ENCODE data around the gene TLX2.
A peak's percentile ranks its signal among the peaks of the same experiment; 100 is the strongest.

TLX2 gene

GRCh38 chr2:74534411-74534810 is 20.2 kb downstream of the TLX2 start:
- no peak for DNase-seq

GRCh38 chr2:74535440-74535965 is 21.3 kb downstream of the TLX2 start:
- DNase-seq = no peak

- no peak for DNase-seq
Observed at GRCh38 chr2:74536166-74536950, 22.1 kb downstream of the TLX2 start.

GRCh38 chr2:74537140-74537539 is 22.9 kb downstream of the TLX2 start:
- DNase-seq = no peak

- DNase-seq = no peak
Observed at GRCh38 chr2:74538881-74539339, 24.7 kb downstream of the TLX2 start.

GRCh38 chr2:74540291-74540690 is 26.0 kb downstream of the TLX2 start:
- DNase-seq = no peak

GRCh38 chr2:74542978-74543377 is 28.7 kb downstream of the TLX2 start:
- DNase-seq = no peak

- DNase-seq = no peak
Observed at GRCh38 chr2:74544634-74545033, 30.4 kb downstream of the TLX2 start.

- no peak for DNase-seq
Observed at GRCh38 chr2:74546004-74546403, 31.8 kb downstream of the TLX2 start.

- no peak for DNase-seq
Observed at GRCh38 chr2:74548285-74548899, 34.1 kb downstream of the TLX2 start.

- peak; percentile 50 for DNase-seq
Observed at GRCh38 chr2:74548900-74549826, 34.9 kb downstream of the TLX2 start.

- DNase-seq = no peak
Observed at GRCh38 chr2:74550231-74550630, 36.0 kb downstream of the TLX2 start.

- DNase-seq = no peak
Observed at GRCh38 chr2:74551530-74551929, 37.3 kb downstream of the TLX2 start.

- no peak for DNase-seq
Observed at GRCh38 chr2:74551942-74552913, 38.0 kb downstream of the TLX2 start.

- DNase-seq = no peak
Observed at GRCh38 chr2:74552914-74553811, 38.9 kb downstream of the TLX2 start.

- peak; percentile 96 for DNase-seq
Observed at GRCh38 chr2:74553892-74554819, 39.9 kb downstream of the TLX2 start, which contains the start of the genes DOK1 and LOXL3. Gene DOK1 (plus strand): TSS chr2:74554720. CDS start chr2:74554755, 35 bp downstream. Gene LOXL3 (minus strand): TSS chr2:74553942. CDS start chr2:74552634, 1,308 bp downstream.

GRCh38 chr2:74554820-74555531 is 40.7 kb downstream of the TLX2 start:
- DNase-seq = no peak

GRCh38 chr2:74555610-74556103 is 41.4 kb downstream of the TLX2 start:
- no peak for DNase-seq

Data from fibroblast of skin of abdomen (primary cell).